ENCODE measurements around the gene TBC1D22A. TPM values are rescaled to one million over a fixed set of nuclear protein-coding genes. Genes with fewer than 3 reads are reported as not detected.

TBC1D22A gene
- total and polyA plus RNA-seq, 2 experiments from 2014 or later: 9.6 to 13.3 TPM

GRCh38 chr22:47047321-47048122 is 285.1 kb downstream of the TBC1D22A start:
- Histone ChIP-seq H3K4me3 (no peak overlapping the region), H3K79me2 (replicated peaks; ENCODE audit: insufficient read depth) (no peaks in the 10 kb centered on the region)

More at GRCh38 chr22:47047321-47048122, 285.1 kb downstream of the TBC1D22A start:
- no peaks in the 10 kb centered on the region for H3K36me3 ChIP-seq (ENCODE audit: insufficient read depth)
- Mint-ChIP-seq H3K4me3 (no peak overlapping the region), H3K4me1 (peaks cover 22% of the 10 kb centered on the region), H3K36me3 (ENCODE audit: low read depth) (no peaks in the 10 kb centered on the region), H3K27me3 (ENCODE audit: insufficient read depth, low read depth, poor library complexity) (peaks cover 7% of the 10 kb centered on the region), H3K9me3 (no peaks in the 10 kb centered on the region), H3K27ac (no peak overlapping the region; the same call in 1 of the 2 replicates)
- ATAC-seq (no peak), DNase-seq (ENCODE audit: low spot score) (no peak)
- no peaks in the 10 kb centered on the region for H3K4me1 ChIP-seq (ENCODE audit: insufficient read depth)
- H3K9me2 ChIP-seq (ENCODE audit: insufficient read depth): no peaks in the 10 kb centered on the region
- no peak overlapping the region for H2AFZ ChIP-seq
- no peaks in the 10 kb centered on the region for H4K20me1 ChIP-seq (replicated peaks; ENCODE audit: insufficient read depth)
- TF ChIP-seq POLR2AphosphoS5 (IDR thresholded peaks at IDR 0.05; ENCODE audit: low read depth): no peak
- TF ChIP-seq STAT1 (IDR thresholded peaks at IDR 0.05; ENCODE audit: unreplicated experiment): no peak
- TF ChIP-seq NANOG (IDR thresholded peaks at IDR 0.05; ENCODE audit: borderline replicate concordance): no peak
- TF ChIP-seq ZNF331 (CRISPR knock-in tag; IDR thresholded peaks at IDR 0.05; ENCODE audit: low read depth): no peak
- TF ChIP-seq CREB1 (CRISPR knock-in tag; IDR thresholded peaks at IDR 0.05; ENCODE audit: low read depth): no peak
- no peak for TF ChIP-seq ETS1 (IDR thresholded peaks at IDR 0.05)
- TF ChIP-seq, protein P1, sequence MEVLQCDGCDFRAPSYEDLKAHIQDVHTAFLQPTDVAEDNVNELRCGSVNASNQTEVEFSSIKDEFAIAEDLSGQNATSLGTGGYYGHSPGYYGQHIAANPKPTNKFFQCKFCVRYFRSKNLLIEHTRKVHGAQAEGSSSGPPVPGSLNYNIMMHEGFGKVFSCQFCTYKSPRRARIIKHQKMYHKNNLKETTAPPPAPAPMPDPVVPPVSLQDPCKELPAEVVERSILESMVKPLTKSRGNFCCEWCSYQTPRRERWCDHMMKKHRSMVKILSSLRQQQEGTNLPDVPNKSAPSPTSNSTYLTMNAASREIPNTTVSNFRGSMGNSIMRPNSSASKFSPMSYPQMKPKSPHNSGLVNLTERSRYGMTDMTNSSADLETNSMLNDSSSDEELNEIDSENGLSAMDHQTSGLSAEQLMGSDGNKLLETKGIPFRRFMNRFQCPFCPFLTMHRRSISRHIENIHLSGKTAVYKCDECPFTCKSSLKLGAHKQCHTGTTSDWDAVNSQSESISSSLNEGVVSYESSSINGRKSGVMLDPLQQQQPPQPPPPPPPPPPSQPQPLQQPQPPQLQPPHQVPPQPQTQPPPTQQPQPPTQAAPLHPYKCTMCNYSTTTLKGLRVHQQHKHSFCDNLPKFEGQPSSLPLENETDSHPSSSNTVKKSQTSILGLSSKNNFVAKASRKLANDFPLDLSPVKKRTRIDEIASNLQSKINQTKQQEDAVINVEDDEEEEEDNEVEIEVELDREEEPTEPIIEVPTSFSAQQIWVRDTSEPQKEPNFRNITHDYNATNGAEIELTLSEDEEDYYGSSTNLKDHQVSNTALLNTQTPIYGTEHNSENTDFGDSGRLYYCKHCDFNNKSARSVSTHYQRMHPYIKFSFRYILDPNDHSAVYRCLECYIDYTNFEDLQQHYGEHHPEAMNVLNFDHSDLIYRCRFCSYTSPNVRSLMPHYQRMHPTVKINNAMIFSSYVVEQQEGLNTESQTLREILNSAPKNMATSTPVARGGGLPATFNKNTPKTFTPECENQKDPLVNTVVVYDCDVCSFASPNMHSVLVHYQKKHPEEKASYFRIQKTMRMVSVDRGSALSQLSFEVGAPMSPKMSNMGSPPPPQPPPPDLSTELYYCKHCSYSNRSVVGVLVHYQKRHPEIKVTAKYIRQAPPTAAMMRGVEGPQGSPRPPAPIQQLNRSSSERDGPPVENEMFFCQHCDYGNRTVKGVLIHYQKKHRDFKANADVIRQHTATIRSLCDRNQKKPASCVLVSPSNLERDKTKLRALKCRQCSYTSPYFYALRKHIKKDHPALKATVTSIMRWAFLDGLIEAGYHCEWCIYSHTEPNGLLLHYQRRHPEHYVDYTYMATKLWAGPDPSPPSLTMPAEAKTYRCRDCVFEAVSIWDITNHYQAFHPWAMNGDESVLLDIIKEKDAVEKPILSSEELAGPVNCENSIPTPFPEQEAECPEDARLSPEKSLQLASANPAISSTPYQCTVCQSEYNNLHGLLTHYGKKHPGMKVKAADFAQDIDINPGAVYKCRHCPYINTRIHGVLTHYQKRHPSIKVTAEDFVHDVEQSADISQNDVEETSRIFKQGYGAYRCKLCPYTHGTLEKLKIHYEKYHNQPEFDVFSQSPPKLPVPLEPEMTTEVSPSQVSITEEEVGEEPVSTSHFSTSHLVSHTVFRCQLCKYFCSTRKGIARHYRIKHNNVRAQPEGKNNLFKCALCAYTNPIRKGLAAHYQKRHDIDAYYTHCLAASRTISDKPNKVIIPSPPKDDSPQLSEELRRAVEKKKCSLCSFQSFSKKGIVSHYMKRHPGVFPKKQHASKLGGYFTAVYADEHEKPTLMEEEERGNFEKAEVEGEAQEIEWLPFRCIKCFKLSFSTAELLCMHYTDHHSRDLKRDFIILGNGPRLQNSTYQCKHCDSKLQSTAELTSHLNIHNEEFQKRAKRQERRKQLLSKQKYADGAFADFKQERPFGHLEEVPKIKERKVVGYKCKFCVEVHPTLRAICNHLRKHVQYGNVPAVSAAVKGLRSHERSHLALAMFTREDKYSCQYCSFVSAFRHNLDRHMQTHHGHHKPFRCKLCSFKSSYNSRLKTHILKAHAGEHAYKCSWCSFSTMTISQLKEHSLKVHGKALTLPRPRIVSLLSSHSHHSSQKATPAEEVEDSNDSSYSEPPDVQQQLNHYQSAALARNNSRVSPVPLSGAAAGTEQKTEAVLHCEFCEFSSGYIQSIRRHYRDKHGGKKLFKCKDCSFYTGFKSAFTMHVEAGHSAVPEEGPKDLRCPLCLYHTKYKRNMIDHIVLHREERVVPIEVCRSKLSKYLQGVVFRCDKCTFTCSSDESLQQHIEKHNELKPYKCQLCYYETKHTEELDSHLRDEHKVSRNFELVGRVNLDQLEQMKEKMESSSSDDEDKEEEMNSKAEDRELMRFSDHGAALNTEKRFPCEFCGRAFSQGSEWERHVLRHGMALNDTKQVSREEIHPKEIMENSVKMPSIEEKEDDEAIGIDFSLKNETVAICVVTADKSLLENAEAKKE (CRISPR knock-in tag; IDR thresholded peaks at IDR 0.05): no peak
- TF ChIP-seq JUNB (IDR thresholded peaks at IDR 0.05; ENCODE audit: unreplicated experiment): no peak
- no peak for TF ChIP-seq EZH2 (IDR thresholded peaks at IDR 0.05; ENCODE audit: low read depth, unreplicated experiment)
- TF ChIP-seq, protein P2, sequence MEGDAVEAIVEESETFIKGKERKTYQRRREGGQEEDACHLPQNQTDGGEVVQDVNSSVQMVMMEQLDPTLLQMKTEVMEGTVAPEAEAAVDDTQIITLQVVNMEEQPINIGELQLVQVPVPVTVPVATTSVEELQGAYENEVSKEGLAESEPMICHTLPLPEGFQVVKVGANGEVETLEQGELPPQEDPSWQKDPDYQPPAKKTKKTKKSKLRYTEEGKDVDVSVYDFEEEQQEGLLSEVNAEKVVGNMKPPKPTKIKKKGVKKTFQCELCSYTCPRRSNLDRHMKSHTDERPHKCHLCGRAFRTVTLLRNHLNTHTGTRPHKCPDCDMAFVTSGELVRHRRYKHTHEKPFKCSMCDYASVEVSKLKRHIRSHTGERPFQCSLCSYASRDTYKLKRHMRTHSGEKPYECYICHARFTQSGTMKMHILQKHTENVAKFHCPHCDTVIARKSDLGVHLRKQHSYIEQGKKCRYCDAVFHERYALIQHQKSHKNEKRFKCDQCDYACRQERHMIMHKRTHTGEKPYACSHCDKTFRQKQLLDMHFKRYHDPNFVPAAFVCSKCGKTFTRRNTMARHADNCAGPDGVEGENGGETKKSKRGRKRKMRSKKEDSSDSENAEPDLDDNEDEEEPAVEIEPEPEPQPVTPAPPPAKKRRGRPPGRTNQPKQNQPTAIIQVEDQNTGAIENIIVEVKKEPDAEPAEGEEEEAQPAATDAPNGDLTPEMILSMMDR (conservative IDR thresholded peaks at IDR 0.05; ENCODE audit: low read depth in 2 of 2): no peak
- no peak for TF ChIP-seq REST (IDR thresholded peaks at IDR 0.05; ENCODE audit: unreplicated experiment)
- TF ChIP-seq ZNF114 (CRISPR knock-in tag; IDR thresholded peaks at IDR 0.05): no peak
- no peak for TF ChIP-seq EZH2phosphoT487 (IDR thresholded peaks at IDR 0.05; ENCODE audit: unreplicated experiment)
- H3F3A ChIP-seq (replicated peaks; ENCODE audit: low read depth): no peaks in the 10 kb centered on the region
- no peak overlapping the region for H3K27ac ChIP-seq (ENCODE audit: low read depth)
- no peak overlapping the region for H3K4me2 ChIP-seq
- H3K27me3 ChIP-seq (ENCODE audit: insufficient read depth): no peaks in the 10 kb centered on the region
